Transverse colon (tissue), 3 donors: ENCODE measurements around the gene RASSF1.

Experiments used
- CTCF ChIP-seq, 5 experiments: fragments of 200-600 bp in 3 of 5; fragments of 450-650 bp in 2 of 5; sonication (generic) in 3 of 5; IDR thresholded peaks; 1 replicate in 2 of 5; 2 replicates in 3 of 5; pipeline ENCODE4 v1.5.1; 2016 to 2017; ENCODE audit warnings: antibody characterized with exemption in 5 of 5, inconsistent platforms in 3 of 5, mild to moderate bottlenecking in 2 of 5, moderate library complexity in 1 of 5
- POLR2A ChIP-seq: fragments of 450-650 bp; IDR thresholded peaks from one replicate; pipeline ENCODE4 v1.6.1; 2016; ENCODE audit warnings: antibody characterized with exemption, mild to moderate bottlenecking, moderate library complexity

DNA sequence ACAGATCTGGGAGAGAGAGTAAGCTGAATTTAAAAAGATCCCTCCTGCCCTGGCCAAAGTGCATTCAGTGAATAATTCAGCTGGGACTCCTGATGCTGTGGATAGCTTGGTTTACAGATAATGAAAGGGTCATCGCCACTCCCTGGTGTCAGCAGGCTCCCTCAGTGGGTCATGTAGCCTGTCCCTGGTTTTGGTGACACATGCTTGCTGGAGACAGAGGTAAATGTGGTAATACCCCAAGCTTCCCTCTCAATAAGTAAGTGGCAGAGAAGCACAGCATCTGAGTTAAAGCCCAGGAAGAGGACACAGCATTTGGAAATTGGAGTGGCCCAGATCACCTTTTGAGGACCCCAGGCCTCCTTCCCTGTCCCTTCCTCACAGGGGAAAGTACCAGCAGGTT is 16.8 kb upstream of the RASSF1 start:
- no peak for TF ChIP-seq CTCF (IDR thresholded peaks at IDR 0.05)
- TF ChIP-seq POLR2A = no peak
